ENCODE data around the gene ABCA13. TPM values are rescaled to one million over a fixed set of nuclear protein-coding genes. Genes with fewer than 3 reads are reported as not detected.

Gene ABCA13
- total RNA-seq, 1 experiment from 2014 or later = 0.76 TPM

DNA sequence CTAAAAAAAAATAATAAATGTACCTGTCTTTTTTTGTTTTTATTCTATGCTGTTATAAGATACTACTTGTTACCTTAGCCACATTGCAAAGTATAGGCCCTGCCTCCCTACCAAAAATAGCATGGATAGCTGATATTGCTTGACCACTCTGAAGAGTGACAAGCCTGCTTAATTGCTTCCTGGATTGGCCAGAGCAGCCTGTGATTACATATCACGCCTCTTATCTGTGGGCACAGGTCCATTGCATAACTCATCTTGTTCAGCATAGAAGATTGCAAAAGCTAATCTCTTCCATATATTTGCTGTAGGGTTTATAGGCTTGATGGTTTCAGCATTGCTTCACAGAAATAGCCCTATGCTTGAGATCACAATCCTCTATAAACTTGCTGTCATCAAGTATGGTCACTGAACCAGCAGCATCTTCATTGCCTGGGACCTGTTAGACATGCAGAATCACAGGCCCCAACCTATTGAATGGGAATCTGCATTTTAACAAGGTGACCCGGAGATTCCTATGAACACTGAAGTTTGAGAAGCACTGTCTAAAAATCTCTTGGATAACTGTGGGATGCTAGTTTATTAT, 472.3 kb downstream of the ABCA13 start:
- ChIA-PET CTCF (no interaction called here), POLR2A (ENCODE audit: unreplicated experiment) (no interaction called here)
- Histone ChIP-seq H3K36me3 (ENCODE audit: low read depth) (no peaks in the 10 kb centered on the region), H3K9me2 (ENCODE audit: insufficient read depth) (no peaks in the 10 kb centered on the region), H3K27ac (no peak overlapping the region), H3K79me2 (ENCODE audit: low read depth) (no peaks in the 10 kb centered on the region), H3K4me1 (replicated peaks; ENCODE audit: insufficient read depth) (no peaks in the 10 kb centered on the region), H3K27me3 (ENCODE audit: insufficient read depth, low read depth) (no peaks in the 10 kb centered on the region), H3K9me3 (ENCODE audit: insufficient read depth, low read depth) (no peaks in the 10 kb centered on the region), H3K4me2 (no peak overlapping the region), H3F3A (ENCODE audit: insufficient read depth, low read depth) (no peaks in the 10 kb centered on the region), H3K4me3 (no peak overlapping the region), H4K20me1 (ENCODE audit: insufficient read depth) (no peaks in the 10 kb centered on the region), H2AFZ (no peak overlapping the region)
- intact Hi-C loops (cut with micrococcal nuclease; ENCODE audit: unreplicated experiment) = no loop called here
- no peak for DNase-seq
- BruUV-seq (replicated peaks) = no TSS peak
- TF ChIP-seq, protein P1, sequence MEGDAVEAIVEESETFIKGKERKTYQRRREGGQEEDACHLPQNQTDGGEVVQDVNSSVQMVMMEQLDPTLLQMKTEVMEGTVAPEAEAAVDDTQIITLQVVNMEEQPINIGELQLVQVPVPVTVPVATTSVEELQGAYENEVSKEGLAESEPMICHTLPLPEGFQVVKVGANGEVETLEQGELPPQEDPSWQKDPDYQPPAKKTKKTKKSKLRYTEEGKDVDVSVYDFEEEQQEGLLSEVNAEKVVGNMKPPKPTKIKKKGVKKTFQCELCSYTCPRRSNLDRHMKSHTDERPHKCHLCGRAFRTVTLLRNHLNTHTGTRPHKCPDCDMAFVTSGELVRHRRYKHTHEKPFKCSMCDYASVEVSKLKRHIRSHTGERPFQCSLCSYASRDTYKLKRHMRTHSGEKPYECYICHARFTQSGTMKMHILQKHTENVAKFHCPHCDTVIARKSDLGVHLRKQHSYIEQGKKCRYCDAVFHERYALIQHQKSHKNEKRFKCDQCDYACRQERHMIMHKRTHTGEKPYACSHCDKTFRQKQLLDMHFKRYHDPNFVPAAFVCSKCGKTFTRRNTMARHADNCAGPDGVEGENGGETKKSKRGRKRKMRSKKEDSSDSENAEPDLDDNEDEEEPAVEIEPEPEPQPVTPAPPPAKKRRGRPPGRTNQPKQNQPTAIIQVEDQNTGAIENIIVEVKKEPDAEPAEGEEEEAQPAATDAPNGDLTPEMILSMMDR (conservative IDR thresholded peaks at IDR 0.05) = no peak
- no peak for TF ChIP-seq EZH2 (IDR thresholded peaks at IDR 0.05; ENCODE audit: low read depth)

DNA sequence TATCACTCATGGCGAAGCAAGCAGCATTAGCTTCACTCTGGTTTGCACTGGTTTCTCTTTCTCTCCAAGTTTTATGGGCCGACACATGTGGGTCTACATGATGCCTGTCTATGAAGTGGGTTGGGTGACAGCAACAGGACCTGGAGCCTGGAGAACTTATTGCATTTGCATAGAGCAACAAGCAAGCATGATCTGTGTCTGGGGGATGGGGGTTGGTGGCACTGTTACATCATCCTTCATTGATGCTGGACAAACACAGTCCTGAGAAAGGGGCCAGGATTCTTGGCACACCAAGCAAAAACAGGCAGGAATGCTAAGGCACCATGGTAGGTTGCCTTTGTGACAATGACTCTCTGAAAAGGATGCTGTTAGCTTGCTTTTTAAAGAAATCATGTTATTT, 486.9 kb downstream of the ABCA13 start:
- H4K20me1 ChIP-seq (ENCODE audit: insufficient read depth) = no peaks in the 10 kb centered on the region
- H3K4me3 ChIP-seq = no peak overlapping the region
- BruUV-seq (replicated peaks) = no TSS peak
- no peak overlapping the region for H3K27ac ChIP-seq
- POLR2A ChIA-PET (ENCODE audit: unreplicated experiment) = no interaction called here
- no peak overlapping the region for H2AFZ ChIP-seq
- H3F3A ChIP-seq (ENCODE audit: insufficient read depth, low read depth) = no peaks in the 10 kb centered on the region
- CTCF ChIA-PET = no interaction called here
- intact Hi-C loops (cut with micrococcal nuclease; ENCODE audit: unreplicated experiment) = no loop called here
- TF ChIP-seq, protein P1 (conservative IDR thresholded peaks at IDR 0.05) = no peak
- H3K79me2 ChIP-seq (ENCODE audit: low read depth) = no peaks in the 10 kb centered on the region
- no peaks in the 10 kb centered on the region for H3K9me3 ChIP-seq (ENCODE audit: insufficient read depth, low read depth)
- H3K36me3 ChIP-seq (ENCODE audit: low read depth) = no peaks in the 10 kb centered on the region
- no peaks in the 10 kb centered on the region for H3K4me1 ChIP-seq (replicated peaks; ENCODE audit: insufficient read depth)
- H3K27me3 ChIP-seq (ENCODE audit: insufficient read depth, low read depth) = no peaks in the 10 kb centered on the region
- H3K9me2 ChIP-seq (ENCODE audit: insufficient read depth) = no peaks in the 10 kb centered on the region
- H3K4me2 ChIP-seq = no peak overlapping the region
- DNase-seq = no peak

GRCh38 chr7:48660306-48660870, 489.1 kb downstream of the ABCA13 start:
- Histone ChIP-seq H4K20me1 (ENCODE audit: insufficient read depth) (no peaks in the 10 kb centered on the region), H3K4me2 (no peak overlapping the region), H3K9me3 (ENCODE audit: insufficient read depth, low read depth) (no peaks in the 10 kb centered on the region; the same call in 1 of the 2 replicates), H3K79me2 (ENCODE audit: low read depth) (no peaks in the 10 kb centered on the region), H3K27me3 (ENCODE audit: insufficient read depth, low read depth) (0 out of 2 replicates have a peak, but pooled peaks cover 5% of the 10 kb centered on the region), H3K4me1 (replicated peaks; ENCODE audit: insufficient read depth) (no peaks in the 10 kb centered on the region), H3K4me3 (no peak overlapping the region), H3K27ac (no peak overlapping the region), H3F3A (ENCODE audit: insufficient read depth, low read depth) (no peaks in the 10 kb centered on the region), H3K36me3 (ENCODE audit: low read depth) (no peaks in the 10 kb centered on the region), H3K9me2 (ENCODE audit: insufficient read depth) (no peaks in the 10 kb centered on the region), H2AFZ (no peak overlapping the region)
- no peak for TF ChIP-seq EZH2 (IDR thresholded peaks at IDR 0.05; ENCODE audit: low read depth)
- TF ChIP-seq, protein P1 (conservative IDR thresholded peaks at IDR 0.05) = no peak
- no peak for DNase-seq
- CTCF ChIA-PET = no interaction called here
- BruUV-seq (replicated peaks) = no TSS peak
- POLR2A ChIA-PET (ENCODE audit: unreplicated experiment) = no interaction called here
- intact Hi-C loops (cut with micrococcal nuclease; ENCODE audit: unreplicated experiment) = no loop called here

All from PC-9 (cell line).